Measurements from ENCODE around the gene SNAI3. TPM values are rescaled to one million over a fixed set of nuclear protein-coding genes. Genes with fewer than 3 reads are reported as not detected.

The SNAI3 gene
- total RNA-seq, 1 donor from 2014 or later = 7.0 TPM

DNA sequence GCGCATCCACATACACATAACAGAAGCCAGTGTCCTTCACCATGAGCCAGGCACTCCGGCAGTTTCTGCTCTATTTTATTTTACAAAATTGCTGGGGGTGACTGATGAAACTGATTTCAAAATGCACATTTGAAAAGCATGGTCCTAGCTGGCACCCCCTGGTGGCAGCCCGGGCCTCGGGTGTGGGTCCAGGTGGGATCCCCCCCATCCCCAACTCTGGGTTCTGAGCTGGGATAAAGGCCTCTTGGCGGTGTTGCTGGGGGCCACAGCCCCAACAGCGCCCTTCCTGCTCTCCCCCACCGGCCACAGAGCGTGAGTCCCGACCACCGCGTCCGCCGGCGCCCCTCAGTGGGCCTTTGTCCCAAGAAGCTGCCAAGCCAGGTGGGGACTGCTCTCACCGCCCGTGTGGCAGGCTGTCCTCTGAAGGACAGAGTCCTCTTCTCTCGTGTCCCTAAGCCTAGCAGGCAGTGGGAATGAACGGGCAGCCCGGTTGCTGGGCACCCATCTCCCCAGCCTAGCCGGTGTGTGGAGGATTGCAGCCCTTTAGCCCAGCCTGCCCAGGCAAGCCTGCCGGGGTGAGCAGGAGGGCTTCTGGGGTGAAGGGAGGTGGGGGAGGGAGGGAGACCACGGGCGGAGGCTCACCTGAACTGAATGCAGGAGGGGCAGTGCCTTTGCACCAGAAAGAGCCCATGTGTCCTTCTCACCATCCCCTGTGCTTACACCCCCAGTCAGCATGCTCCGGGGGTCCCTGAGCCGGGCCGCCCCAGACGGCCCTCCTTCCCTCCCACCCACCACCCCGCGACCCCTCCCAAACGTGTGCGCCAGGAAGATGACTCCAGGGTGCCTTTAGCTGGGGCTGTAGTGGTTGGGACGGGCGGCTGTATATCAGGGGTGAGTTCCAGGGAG is 898 bp downstream of the SNAI3 start:
- ATAC-seq (peak; percentile 1), DNase-seq (peak; percentile 75)
- Histone ChIP-seq H3K4me1 (peaks cover 30% of the 10 kb centered on the region), H3K9me3 (no peaks in the 10 kb centered on the region), H3K27me3 (peaks cover 10% of the 10 kb centered on the region), H3K36me3 (no peaks in the 10 kb centered on the region), H3K27ac (peak overlapping the region; percentile 11), H3K4me3 (peak overlapping the region; percentile 60)
- TF ChIP-seq, protein P1, sequence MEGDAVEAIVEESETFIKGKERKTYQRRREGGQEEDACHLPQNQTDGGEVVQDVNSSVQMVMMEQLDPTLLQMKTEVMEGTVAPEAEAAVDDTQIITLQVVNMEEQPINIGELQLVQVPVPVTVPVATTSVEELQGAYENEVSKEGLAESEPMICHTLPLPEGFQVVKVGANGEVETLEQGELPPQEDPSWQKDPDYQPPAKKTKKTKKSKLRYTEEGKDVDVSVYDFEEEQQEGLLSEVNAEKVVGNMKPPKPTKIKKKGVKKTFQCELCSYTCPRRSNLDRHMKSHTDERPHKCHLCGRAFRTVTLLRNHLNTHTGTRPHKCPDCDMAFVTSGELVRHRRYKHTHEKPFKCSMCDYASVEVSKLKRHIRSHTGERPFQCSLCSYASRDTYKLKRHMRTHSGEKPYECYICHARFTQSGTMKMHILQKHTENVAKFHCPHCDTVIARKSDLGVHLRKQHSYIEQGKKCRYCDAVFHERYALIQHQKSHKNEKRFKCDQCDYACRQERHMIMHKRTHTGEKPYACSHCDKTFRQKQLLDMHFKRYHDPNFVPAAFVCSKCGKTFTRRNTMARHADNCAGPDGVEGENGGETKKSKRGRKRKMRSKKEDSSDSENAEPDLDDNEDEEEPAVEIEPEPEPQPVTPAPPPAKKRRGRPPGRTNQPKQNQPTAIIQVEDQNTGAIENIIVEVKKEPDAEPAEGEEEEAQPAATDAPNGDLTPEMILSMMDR (IDR thresholded peaks at IDR 0.05) = peak; percentile 57
- intact Hi-C loops (cut with DNase I) = no loop called here

DNA sequence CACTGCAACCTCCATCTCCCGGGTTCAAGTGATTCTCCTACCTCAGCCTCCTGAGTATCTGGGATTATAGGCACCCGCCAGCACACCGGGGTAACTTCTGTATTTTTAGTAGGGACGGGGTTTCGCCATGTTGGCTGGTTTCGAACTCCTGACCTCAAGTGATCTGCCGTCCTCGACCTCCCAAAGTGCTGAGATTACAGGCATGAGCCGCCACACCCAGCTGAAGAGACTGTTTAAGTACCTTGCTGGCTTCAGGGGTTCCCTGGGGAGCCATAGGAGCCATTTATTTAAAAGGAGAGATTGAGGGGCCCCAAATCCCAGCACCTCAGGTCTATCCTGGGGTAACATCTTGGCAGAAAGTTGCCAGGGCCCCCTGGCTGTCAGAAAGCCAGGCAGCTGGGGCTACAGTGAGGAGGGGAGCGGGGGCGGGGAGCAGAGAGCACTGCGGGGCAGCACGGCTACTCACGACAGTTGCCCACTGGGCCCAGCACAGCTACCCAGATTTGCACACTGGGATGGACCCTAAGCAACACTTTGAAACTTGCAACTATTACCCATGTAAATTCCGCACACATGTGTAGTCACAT is 1.6 kb downstream of the SNAI3 start:
- H3K27me3 ChIP-seq = peaks cover 10% of the 10 kb centered on the region
- H3K27ac ChIP-seq = no peak overlapping the region
- TF ChIP-seq, protein P1 (IDR thresholded peaks at IDR 0.05) = no peak
- ATAC-seq = no peak
- H3K4me3 ChIP-seq = peak overlapping the region; percentile 60
- DNase-seq = no peak
- peaks cover 30% of the 10 kb centered on the region for H3K4me1 ChIP-seq
- H3K9me3 ChIP-seq = no peaks in the 10 kb centered on the region
- intact Hi-C loops (cut with DNase I) = no loop called here
- no peaks in the 10 kb centered on the region for H3K36me3 ChIP-seq

DNA sequence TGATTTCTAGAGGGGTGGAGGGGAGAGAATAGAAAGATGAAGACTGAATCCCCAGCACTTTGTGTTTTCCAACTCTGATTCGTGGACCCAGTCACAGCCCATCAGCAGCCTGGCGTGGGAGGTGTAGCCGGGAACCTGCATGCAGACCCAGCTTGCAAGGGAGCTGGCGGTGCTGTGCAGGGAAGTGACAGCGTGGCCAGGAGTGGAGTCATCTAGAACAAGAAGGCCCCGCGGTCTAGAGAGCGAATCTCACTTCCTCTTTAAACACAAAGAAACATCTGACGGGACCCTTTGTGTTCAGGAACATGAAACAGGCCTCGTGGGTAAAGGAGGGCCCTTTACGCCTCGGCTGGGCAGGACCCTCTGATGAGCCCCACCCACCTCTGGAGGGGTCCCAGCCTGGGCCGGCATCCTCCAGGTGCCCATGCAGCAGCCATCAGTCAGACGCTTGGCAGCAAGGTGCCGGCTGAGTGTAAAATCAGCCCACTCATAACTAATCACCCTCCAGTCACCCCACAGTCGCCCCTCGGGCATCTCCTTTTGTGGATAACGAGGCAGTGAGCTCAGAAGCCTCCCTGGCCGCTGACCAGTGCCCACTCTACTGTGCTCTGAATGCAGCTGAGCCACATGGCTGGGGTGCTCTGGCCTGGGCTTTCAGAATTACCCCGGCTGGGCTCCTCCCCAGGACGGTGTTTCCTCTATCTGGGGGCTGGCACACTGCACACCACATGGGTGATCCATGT is 4.4 kb downstream of the SNAI3 start:
- H3K36me3 ChIP-seq = no peaks in the 10 kb centered on the region
- peaks cover 24% of the 10 kb centered on the region for H3K4me1 ChIP-seq
- intact Hi-C loops (cut with DNase I) = no loop called here
- no peak overlapping the region for H3K4me3 ChIP-seq
- DNase-seq = peak; percentile 81
- H3K9me3 ChIP-seq = no peaks in the 10 kb centered on the region
- H3K27me3 ChIP-seq = peaks cover 5% of the 10 kb centered on the region
- TF ChIP-seq, protein P1 (IDR thresholded peaks at IDR 0.05) = no peak
- ATAC-seq = peak; percentile 46
- peak overlapping the region; percentile 77 for H3K27ac ChIP-seq

DNA sequence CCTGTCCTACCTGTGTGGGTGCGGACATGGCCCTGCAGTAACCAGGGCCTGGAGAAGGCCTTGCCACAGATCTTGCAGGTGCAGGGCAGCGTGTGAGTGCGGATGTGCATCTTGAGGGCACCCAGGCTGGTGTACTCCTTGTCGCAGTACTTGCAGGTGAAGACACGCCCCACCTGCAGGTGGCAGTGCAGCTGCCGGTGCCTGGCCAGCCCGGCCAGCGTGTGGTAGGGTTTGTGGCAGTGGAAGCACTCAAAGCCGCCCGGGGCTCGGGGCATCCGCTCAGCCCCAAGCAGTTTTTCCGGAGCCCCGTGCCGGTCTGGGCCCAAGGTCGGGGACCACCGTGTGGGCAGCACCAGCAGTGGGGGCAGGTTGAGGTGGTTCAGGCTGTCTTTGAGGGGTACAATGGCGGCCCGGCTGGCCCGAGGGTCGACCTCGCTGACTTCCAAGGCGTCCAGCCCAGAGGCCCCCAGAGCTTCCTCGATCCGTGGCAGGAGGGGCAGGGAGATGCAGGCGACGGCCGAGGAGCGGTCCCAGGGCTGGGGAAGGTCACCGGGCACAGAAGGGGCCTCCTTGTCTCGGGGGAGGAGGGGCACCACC is 5.1 kb downstream of the SNAI3 start:
- H3K36me3 ChIP-seq = no peaks in the 10 kb centered on the region
- ATAC-seq (peak; percentile 41), DNase-seq (no peak)
- H3K9me3 ChIP-seq = no peaks in the 10 kb centered on the region
- TF ChIP-seq, protein P1 (IDR thresholded peaks at IDR 0.05) = peak; percentile 43
- intact Hi-C loops (cut with DNase I) = no loop called here
- H3K27me3 ChIP-seq = peaks cover 5% of the 10 kb centered on the region
- peak overlapping the region; percentile 60 for H3K27ac ChIP-seq
- H3K4me1 ChIP-seq = peaks cover 18% of the 10 kb centered on the region
- no peak overlapping the region for H3K4me3 ChIP-seq

DNA sequence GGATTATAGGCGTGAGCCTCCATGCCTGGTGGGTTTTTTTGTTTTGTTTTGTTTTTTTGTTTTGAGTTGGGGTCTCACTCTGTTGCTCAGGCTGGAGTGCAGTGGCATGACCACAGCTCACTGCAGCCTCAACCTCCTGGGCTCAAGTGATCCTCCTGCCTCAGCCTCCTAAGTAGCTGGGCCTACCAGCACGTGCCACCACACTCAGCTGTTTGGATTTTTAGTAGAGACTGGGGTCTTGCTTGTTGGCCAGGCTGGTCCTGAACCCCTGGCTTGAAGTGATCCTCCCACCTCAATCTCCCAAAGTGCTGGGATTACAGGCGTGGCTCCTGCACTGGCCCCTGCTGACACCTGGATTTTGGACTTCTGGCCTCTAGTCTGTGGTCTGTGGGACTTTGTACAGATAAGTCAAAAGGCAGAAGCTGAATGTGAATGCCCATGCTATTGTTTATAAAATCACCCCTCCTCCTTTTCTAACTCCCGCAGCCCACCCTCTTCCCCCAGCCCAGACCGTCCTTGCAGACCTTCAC is 5.7 kb downstream of the SNAI3 start:
- no peak for DNase-seq
- Histone ChIP-seq H3K27ac (no peak overlapping the region), H3K4me1 (peaks cover 12% of the 10 kb centered on the region), H3K4me3 (no peak overlapping the region), H3K27me3 (peaks cover 5% of the 10 kb centered on the region), H3K9me3 (no peaks in the 10 kb centered on the region), H3K36me3 (no peaks in the 10 kb centered on the region)
- no peak for ATAC-seq
- intact Hi-C loops (cut with DNase I) = no loop called here
- TF ChIP-seq, protein P1 (IDR thresholded peaks at IDR 0.05) = no peak

Measured in upper lobe of right lung (tissue), 1 donor.